SK-N-MC (cell line): Measurements from ENCODE around the gene CPNE8.

ENCODE experiments used
- EZH2 ChIP-seq: fragments of 200-600 bp; sonication (generic); IDR thresholded peaks from one replicate; pipeline ENCODE4 v1.6.1; 2017; ENCODE audit warnings: antibody characterized with exemption
- FOXP2 ChIP-seq: optimal IDR thresholded peaks from 2 replicates; pipeline ENCODE3; 2011; ENCODE audit warnings: mild to moderate bottlenecking, moderate library complexity; ENCODE audit not compliant: insufficient read depth; ENCODE audit errors: extremely low read length, control extremely low read depth
- POLR2AphosphoS5 ChIP-seq: IDR thresholded peaks from 2 replicates; pipeline ENCODE4 v1.6.1; 2012; ENCODE audit warnings: mild to moderate bottlenecking, low read depth, low read length, borderline replicate concordance

DNA sequence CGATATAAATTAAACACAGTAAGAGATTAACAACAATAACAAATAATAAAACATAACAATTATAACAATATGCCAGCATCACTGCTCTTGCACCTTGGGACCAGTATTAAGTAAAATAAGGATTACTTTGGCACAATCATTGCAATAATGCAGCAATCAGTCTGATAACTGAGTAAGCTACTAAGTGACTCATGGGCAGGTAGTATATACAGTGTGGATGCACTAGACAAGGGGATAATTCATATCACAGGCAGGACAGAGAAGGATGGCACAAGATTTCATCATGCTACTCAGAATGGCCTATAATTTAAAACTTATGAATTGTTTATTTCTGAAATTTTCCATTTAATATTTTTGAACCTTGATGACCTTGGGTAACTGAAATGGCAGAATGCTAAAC is 298.1 kb downstream of the CPNE8 start:
- TF ChIP-seq EZH2 (no peak), POLR2AphosphoS5 (no peak), FOXP2 (no peak)
